ENCODE data around the gene C11orf52.
"Not testable (repeated sequence)": the region's sequence is repeated elsewhere in the genome, so short reads cannot be mapped to it uniquely, and the experiment has no call there.

Gene C11orf52

GRCh38 chr11:111913031-111913861 lies 5.5 kb upstream of the C11orf52 start:
- DNase-seq: no peak

GRCh38 chr11:111913997-111914396 lies 4.7 kb upstream of the C11orf52 start:
- no peak for DNase-seq

GRCh38 chr11:111916768-111917167 lies 1.9 kb upstream of the C11orf52 start:
- no peak for DNase-seq

- DNase-seq: no peak
Measured at GRCh38 chr11:111917312-111917711, 1.4 kb upstream of the C11orf52 start.

- DNase-seq: no peak
Measured at GRCh38 chr11:111917788-111918187, 925 bp upstream of the C11orf52 start.

GRCh38 chr11:111920908-111921307 lies 2.2 kb downstream of the C11orf52 start:
- no peak for DNase-seq

- DNase-seq: no peak
Measured at GRCh38 chr11:111921541-111922230, 3.0 kb downstream of the C11orf52 start.

GRCh38 chr11:111922803-111923202 lies 4.1 kb downstream of the C11orf52 start:
- DNase-seq: no peak

GRCh38 chr11:111923351-111923788 lies 4.7 kb downstream of the C11orf52 start:
- no peak for DNase-seq

GRCh38 chr11:111923951-111924350 lies 5.2 kb downstream of the C11orf52 start:
- no peak for DNase-seq

- DNase-seq: no peak
Measured at GRCh38 chr11:111925953-111926352, 7.2 kb downstream of the C11orf52 start.

GRCh38 chr11:111926505-111927391 lies 8.0 kb downstream of the C11orf52 start:
- peak; percentile 98 for DNase-seq

GRCh38 chr11:111930472-111930871 lies 11.8 kb downstream of the C11orf52 start:
- DNase-seq: no peak

- DNase-seq: no peak
Measured at GRCh38 chr11:111932611-111932950, 13.9 kb downstream of the C11orf52 start.

- DNase-seq: not testable (repeated sequence)
Measured at GRCh38 chr11:111933176-111933575, 14.5 kb downstream of the C11orf52 start.

- DNase-seq: no peak
Measured at GRCh38 chr11:111933872-111934271, 15.2 kb downstream of the C11orf52 start.

- DNase-seq: no peak
Measured at GRCh38 chr11:111934306-111934705, 15.6 kb downstream of the C11orf52 start.

- DNase-seq: no peak
Measured at GRCh38 chr11:111935317-111936039, 16.8 kb downstream of the C11orf52 start.

- DNase-seq: no peak
Measured at GRCh38 chr11:111936040-111936540, 17.4 kb downstream of the C11orf52 start.

- DNase-seq: no peak
Measured at GRCh38 chr11:111937461-111937769, 18.7 kb downstream of the C11orf52 start.

- no peak for DNase-seq
Measured at GRCh38 chr11:111937844-111938243, 19.1 kb downstream of the C11orf52 start.

GRCh38 chr11:111938687-111939160 lies 20.0 kb downstream of the C11orf52 start:
- DNase-seq: peak; percentile 77
